Type B pancreatic cell (in vitro differentiated cells): Measurements from ENCODE around the gene MACROD1. TPM values are rescaled to one million over a fixed set of nuclear protein-coding genes. Genes with fewer than 3 reads are reported as not detected.
"Not testable (repeated sequence)": the region's sequence is repeated elsewhere in the genome, so short reads cannot be mapped to it uniquely, and the experiment has no call there.

Source experiments
- DNase-seq: peaks from one replicate; pipeline ENCODE4 v3.0.0; 2021; ENCODE audit warnings: mixed read lengths; ENCODE audit not compliant: unreplicated experiment; ENCODE audit errors: extremely low spot score
- H3K27ac Mint-ChIP-seq: 2 replicates; pipeline ENCODE4 v1.8.0; 2021; ENCODE audit warnings: mild to moderate bottlenecking, mixed read lengths
- H3K27me3 Mint-ChIP-seq: 2 replicates; pipeline ENCODE4 v1.8.0; 2021; ENCODE audit warnings: mixed read lengths
- H3K36me3 Mint-ChIP-seq: 2 replicates; pipeline ENCODE4 v1.8.0; 2021; ENCODE audit warnings: mixed read lengths
- H3K4me1 Mint-ChIP-seq: one replicate; pipeline ENCODE4 v1.8.0; 2021; ENCODE audit warnings: mixed read lengths; ENCODE audit not compliant: unreplicated experiment
- H3K4me3 Mint-ChIP-seq: 2 replicates; pipeline ENCODE4 v1.8.0; 2021; ENCODE audit warnings: mild to moderate bottlenecking, mixed read lengths
- H3K9me3 Mint-ChIP-seq: 2 replicates; pipeline ENCODE4 v1.8.0; 2021; ENCODE audit warnings: mixed read lengths
- total RNA-seq: library from RNA; stranded (reverse); gene quantifications from 2 replicates; pipeline ENCODE4 v1.2.1, GENCODE V29; 2021; ENCODE audit warnings: low replicate concordance
- TF ChIP-seq, protein P1 (sequence below): fragments of 200-600 bp; sonication (generic); conservative IDR thresholded peaks from 2 replicates; pipeline ENCODE4 v1.5.0; 2021; ENCODE audit warnings: antibody characterized with exemption, mild to moderate bottlenecking

The MACROD1 gene
- total RNA-seq, 1 donor from 2014 or later, result 21.1 TPM

DNA sequence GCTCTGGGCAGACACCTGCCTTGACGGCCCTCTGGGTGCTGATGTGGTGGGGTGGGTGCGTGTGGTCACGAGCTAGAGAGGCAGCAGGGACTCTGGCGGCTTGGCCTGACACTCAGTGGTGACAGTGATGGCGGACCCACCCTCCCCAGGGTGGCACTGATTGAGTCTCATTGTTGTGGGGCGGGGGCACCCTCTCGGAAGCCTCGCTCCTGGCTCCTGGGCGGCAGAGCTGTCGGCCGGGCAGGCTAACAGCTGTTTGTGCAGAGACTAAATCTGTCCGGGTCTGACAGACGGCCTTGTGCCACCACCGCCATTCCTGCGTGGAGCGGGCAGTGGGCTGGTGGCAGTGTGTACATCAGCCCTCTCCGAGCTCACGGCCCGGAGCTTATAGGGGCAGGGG lies 114.6 kb downstream of the MACROD1 start:
- no peaks in the 10 kb centered on the region for H3K9me3 Mint-ChIP-seq
- H3K36me3 Mint-ChIP-seq, result no peaks in the 10 kb centered on the region
- H3K4me1 Mint-ChIP-seq, result peaks cover 17% of the 10 kb centered on the region
- H3K27ac Mint-ChIP-seq, result no peak overlapping the region
- no peak overlapping the region for H3K4me3 Mint-ChIP-seq
- DNase-seq, result no peak
- peaks cover 7% of the 10 kb centered on the region for H3K27me3 Mint-ChIP-seq
- TF ChIP-seq, protein P1, sequence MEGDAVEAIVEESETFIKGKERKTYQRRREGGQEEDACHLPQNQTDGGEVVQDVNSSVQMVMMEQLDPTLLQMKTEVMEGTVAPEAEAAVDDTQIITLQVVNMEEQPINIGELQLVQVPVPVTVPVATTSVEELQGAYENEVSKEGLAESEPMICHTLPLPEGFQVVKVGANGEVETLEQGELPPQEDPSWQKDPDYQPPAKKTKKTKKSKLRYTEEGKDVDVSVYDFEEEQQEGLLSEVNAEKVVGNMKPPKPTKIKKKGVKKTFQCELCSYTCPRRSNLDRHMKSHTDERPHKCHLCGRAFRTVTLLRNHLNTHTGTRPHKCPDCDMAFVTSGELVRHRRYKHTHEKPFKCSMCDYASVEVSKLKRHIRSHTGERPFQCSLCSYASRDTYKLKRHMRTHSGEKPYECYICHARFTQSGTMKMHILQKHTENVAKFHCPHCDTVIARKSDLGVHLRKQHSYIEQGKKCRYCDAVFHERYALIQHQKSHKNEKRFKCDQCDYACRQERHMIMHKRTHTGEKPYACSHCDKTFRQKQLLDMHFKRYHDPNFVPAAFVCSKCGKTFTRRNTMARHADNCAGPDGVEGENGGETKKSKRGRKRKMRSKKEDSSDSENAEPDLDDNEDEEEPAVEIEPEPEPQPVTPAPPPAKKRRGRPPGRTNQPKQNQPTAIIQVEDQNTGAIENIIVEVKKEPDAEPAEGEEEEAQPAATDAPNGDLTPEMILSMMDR, result no peak

DNA sequence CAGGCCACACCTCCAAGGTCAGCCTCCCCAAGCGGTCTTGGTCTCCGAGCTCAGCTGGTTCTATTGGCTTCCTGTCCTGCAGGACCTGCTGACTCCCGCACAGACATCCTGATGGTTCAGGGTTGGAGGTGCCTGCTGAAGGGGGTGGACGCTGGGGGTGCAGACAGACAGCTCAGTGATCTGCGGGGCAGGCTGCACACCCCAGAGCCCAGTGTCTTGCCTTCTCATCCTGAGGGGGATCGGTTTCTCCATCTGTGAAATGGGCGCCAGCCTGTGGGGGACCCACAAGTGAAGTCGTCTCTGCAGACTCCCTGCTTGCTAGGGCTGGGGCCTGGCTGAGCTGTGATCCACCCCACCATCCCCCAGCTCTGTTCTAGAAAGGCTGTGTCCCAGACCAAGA lies 116.4 kb downstream of the MACROD1 start:
- Mint-ChIP-seq H3K27ac (no peak overlapping the region), H3K4me1 (peaks cover 19% of the 10 kb centered on the region), H3K4me3 (no peak overlapping the region), H3K36me3 (no peaks in the 10 kb centered on the region), H3K27me3 (peaks cover under 1% of the 10 kb centered on the region), H3K9me3 (no peaks in the 10 kb centered on the region)
- DNase-seq, result no peak
- TF ChIP-seq, protein P1, result no peak

DNA sequence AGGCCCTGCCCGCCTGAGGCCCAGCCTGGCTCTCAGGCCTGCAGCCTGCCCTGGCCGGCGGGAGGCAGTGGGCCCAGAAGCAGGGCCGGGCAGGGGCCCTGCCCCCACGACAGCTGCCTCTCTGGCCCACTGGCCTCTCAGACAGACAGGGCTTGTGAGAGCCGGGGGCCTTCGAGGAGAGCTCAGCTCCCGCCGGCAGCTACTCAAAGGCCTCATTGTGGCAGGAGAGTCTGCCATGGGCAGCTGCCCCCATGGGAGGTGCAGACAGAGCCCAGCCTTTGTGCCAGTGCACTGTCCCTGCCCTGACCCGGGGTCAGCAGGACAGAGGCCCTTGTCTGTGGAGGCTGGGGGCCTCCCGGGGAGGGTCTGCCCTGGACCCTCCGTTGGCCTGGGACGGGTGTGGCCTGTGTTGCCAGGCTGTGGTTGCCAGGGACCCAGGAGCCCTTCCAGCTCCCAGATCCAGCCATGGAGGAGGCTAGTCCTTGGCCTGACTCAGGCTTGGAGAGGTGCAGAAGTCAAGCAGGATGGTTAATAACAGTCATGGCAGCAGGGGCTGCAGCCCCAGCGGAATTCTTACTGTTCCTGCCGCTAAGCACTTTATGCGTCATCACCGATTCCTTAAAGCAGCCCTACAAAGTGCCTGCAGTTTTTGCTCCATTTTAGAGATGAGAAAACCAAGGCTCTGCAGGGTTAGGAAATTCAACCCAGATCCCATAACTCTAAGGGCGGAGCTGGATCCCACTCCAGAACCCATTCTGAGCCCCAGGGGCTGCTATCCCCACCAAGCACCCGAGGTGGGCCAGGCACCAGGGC lies 117.7 kb downstream of the MACROD1 start:
- H3K4me1 Mint-ChIP-seq, result peaks cover 11% of the 10 kb centered on the region
- TF ChIP-seq, protein P1, result no peak
- H3K36me3 Mint-ChIP-seq, result no peaks in the 10 kb centered on the region
- H3K4me3 Mint-ChIP-seq, result no peak overlapping the region
- no peak for DNase-seq
- no peak overlapping the region for H3K27ac Mint-ChIP-seq
- H3K9me3 Mint-ChIP-seq, result no peaks in the 10 kb centered on the region
- no peaks in the 10 kb centered on the region for H3K27me3 Mint-ChIP-seq

DNA sequence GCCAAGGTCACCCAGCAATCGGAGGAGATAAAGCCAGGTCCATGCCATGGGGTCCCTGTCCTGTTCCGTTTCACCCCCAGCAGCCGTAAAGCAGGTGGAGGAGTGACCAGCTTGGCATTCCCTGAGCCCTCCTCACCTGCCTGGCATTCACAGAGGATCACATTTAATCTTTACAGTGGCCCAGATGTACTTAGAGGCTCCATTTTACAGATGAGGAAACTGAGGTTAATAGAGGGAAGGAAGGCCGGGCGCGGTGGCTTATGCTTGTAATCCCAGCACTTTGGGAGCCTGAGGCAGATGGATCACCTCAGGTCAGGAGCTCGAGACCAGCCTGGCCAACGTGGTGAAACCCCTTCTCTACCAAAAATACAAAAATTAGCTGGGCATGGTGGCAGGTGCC lies 118.5 kb downstream of the MACROD1 start:
- not testable (repeated sequence) for H3K4me3 Mint-ChIP-seq, H3K36me3 Mint-ChIP-seq, H3K9me3 Mint-ChIP-seq, H3K27me3 Mint-ChIP-seq, H3K27ac Mint-ChIP-seq, DNase-seq
- H3K4me1 Mint-ChIP-seq, result peaks cover 11% of the 10 kb centered on the region

DNA sequence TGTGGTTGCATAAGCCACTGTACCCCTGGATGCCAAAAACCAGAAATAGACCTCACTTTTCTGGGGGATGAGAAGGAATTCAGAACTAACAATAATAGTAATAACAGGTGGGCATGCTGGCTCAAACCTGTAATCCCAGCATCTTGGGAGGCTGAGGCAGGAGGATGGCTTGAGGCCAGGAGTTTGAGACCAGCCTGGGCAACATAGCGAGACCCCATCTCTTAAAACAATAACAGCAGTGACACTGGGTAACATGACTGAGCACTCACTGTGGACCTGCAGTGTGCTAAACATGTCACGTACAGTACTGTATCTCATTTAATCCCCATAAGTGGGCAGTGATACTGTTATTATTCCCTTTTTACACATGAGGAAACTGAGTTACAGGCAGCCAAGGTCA lies 120.2 kb downstream of the MACROD1 start:
- H3K27ac Mint-ChIP-seq, result no peak overlapping the region
- no peak overlapping the region for H3K4me3 Mint-ChIP-seq
- no peaks in the 10 kb centered on the region for H3K36me3 Mint-ChIP-seq
- no peaks in the 10 kb centered on the region for H3K9me3 Mint-ChIP-seq
- TF ChIP-seq, protein P1, result no peak
- peaks cover 1% of the 10 kb centered on the region for H3K27me3 Mint-ChIP-seq
- no peak for DNase-seq
- H3K4me1 Mint-ChIP-seq, result peaks cover 16% of the 10 kb centered on the region

DNA sequence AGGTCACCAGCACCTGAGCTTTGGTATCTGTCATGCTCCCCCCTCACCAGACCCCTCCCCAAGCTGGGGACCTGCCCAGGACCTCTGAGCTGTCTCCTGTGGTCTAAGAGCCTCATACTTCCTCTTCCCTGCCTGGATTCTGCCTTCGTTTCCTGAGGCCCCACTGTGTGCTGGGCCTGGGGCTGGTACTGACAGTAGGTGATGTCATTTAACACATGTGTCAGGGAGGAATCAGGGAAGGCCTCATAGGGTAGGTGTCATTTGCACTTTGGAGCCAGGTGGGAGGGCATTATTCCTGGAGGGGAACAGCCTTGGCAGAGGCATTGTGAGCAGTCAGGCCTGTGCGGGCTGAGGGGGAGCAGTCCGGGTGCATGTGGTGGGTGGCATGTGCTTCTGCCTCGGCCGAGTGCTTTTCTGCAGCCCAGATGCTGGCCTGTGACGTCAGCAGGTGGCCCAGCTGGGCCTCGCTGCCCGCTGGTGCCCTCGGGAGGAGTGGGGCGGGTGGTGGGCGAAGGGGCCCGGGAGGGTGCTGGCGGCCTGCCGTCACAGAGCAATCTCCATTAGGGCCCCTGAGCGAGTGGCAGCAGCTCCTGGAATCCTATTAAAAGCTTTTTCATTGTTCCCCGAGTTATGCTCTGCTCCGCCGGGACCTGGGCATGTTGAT lies 121.1 kb downstream of the MACROD1 start:
- no peak overlapping the region for H3K4me3 Mint-ChIP-seq
- H3K27me3 Mint-ChIP-seq, result peaks cover 9% of the 10 kb centered on the region
- H3K36me3 Mint-ChIP-seq, result no peaks in the 10 kb centered on the region
- H3K9me3 Mint-ChIP-seq, result no peaks in the 10 kb centered on the region
- TF ChIP-seq, protein P1, result no peak
- peaks cover 16% of the 10 kb centered on the region for H3K4me1 Mint-ChIP-seq
- peak overlapping the region; percentile 69 for H3K27ac Mint-ChIP-seq
- no peak for DNase-seq
